Activated CD4-positive, alpha-beta T cell treated with anti-CD3 and anti-CD28 coated beads, Interleukin-2, amount 10 ng/mL, durations not matched to agents 24 days and 14 days (primary cell): ENCODE data around the gene RELT. TPM values are rescaled to one million over a fixed set of nuclear protein-coding genes. Genes with fewer than 3 reads are reported as not detected.

Experiments
- DNase-seq: peaks from one replicate; pipeline ENCODE4 v3.0.0; 2022
- H3K27ac Mint-ChIP-seq: one replicate; pipeline ENCODE4 v1.8.0; 2022; ENCODE audit warnings: mild to moderate bottlenecking, mixed read lengths
- H3K27me3 Mint-ChIP-seq: one replicate; pipeline ENCODE4 v1.8.0; 2022; ENCODE audit warnings: mixed read lengths
- H3K36me3 Mint-ChIP-seq: one replicate; pipeline ENCODE4 v1.8.0; 2022; ENCODE audit warnings: low read depth, mild to moderate bottlenecking, mixed read lengths
- H3K4me1 Mint-ChIP-seq: one replicate; pipeline ENCODE4 v1.8.0; 2021; ENCODE audit warnings: mixed read lengths
- H3K4me3 Mint-ChIP-seq: one replicate; pipeline ENCODE4 v1.8.0; 2022; ENCODE audit warnings: mild to moderate bottlenecking, moderate library complexity, mixed read lengths
- H3K9me3 Mint-ChIP-seq: one replicate; pipeline ENCODE4 v1.8.0; 2021; ENCODE audit warnings: mixed read lengths
- intact Hi-C: fragments of 100-400 bp; cut with micrococcal nuclease; formaldehyde crosslinking; loops from one replicate; pipeline ENCODE4 v1.15.1; 2023
- total RNA-seq: library from RNA; stranded (reverse); gene quantifications from 2 replicates; pipeline ENCODE4 v1.2.3, GENCODE V29; 2022

RELT gene
- total RNA-seq, 1 donor from 2014 or later: 35.0 TPM

DNA sequence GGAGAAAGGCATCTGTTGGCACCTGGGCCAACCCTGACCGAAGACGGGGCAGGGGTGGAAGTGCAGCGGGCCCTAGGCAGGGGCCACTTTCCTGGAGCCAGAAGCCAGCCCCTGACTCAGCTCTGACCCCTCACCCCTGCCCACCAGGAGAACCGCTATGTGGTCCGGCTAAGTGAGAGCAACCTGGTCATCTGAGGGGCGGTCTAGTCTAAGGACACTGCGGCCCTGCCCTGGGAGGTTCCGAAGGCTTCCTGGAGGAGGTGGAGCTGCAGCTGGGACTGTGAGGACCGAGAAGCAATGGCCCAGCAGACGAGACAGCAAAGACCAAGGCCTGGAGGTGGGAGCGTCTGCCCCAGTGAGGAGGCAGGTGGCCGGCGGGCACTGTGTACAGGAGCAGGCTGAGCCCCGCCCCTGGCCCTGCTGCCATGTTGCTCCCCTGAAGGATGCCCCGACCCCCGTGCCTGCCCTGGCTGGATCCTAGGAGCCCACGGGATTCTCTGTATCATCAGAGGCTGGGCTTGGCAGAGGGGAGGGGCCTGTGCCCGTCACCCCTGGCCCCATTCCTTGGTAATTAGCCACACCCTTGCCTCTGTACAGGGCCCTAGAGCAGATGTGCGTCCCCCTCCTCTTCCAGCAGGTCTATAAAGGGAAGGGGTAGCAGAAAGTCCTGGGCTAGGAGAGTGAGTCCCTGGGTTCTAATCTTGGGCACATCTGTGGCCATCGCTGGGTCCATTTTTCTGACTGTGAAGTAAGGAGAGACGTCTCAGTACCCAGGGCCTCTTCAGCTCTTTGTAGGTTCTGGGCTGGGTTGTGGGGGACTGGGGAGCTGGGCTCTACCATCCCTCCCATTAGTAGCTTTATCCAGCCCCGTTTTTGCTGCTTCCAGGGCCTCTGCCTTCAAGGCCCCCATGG, 19.4 kb downstream of the RELT start:
- Mint-ChIP-seq H3K4me3 (no peak overlapping the region), H3K4me1 (no peaks in the 10 kb centered on the region), H3K36me3 (peaks cover 31% of the 10 kb centered on the region), H3K27ac (no peak overlapping the region), H3K9me3 (no peaks in the 10 kb centered on the region), H3K27me3 (no peaks in the 10 kb centered on the region)
- intact Hi-C loops: no loop called here
- DNase-seq: no peak

DNA sequence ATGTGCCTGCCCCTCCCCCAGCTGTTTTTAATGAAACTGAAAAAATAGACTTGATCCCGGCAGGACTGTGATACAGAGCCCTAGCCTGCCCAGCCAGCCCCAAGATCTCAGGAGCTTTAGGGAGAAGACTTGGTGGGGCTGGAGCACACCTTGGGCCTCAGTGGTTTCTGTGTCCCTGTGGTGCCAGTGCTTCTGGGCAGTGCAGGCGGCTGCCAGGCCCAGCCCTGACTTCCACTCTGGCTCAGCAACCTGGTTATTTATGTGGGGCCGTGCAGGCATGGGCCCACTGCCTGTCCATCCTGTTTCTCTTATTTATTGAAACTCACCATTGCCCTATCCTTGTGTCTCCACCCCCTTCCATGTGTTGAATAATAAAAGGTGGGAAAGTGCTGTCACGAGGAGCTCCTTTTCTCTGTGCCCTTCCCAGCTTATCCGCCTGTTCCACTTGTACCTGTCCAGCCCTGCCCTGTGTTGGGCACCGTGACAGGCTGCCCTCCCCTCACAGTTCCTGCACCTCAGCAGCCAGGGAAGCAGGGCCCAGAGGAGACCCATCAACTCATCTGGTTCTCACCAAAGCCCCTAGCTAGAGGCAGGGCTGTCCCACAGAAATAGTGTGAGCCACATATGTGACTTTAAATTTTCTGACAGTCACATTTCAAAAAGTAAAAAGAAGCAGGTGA, 20.2 kb downstream of the RELT start:
- DNase-seq: no peak
- H3K4me3 Mint-ChIP-seq: no peak overlapping the region
- no peak overlapping the region for H3K27ac Mint-ChIP-seq
- peaks cover 31% of the 10 kb centered on the region for H3K36me3 Mint-ChIP-seq
- H3K27me3 Mint-ChIP-seq: no peaks in the 10 kb centered on the region
- no peaks in the 10 kb centered on the region for H3K4me1 Mint-ChIP-seq
- intact Hi-C loops: no loop called here
- no peaks in the 10 kb centered on the region for H3K9me3 Mint-ChIP-seq

DNA sequence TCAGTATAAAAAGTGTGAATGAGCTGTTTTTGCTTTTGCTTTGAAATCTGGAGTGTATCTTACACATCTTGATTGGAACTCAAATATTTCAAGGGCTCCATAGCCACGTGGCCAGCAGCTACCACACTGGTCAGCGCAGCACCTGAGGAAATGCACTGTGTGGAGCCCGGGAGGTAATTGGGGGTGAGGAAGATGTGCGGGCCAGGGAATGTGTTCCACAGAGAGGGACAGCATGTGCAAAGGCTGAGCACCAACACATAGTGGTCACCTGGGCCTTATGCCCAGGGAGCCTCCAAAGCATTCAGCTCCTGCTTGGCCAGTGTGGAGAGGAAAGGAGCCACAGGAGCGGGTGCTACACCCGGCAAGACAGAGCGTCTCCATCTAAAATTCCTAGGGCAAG, 20.8 kb downstream of the RELT start:
- intact Hi-C loops: no loop called here
- no peak overlapping the region for H3K4me3 Mint-ChIP-seq
- no peaks in the 10 kb centered on the region for H3K9me3 Mint-ChIP-seq
- H3K4me1 Mint-ChIP-seq: no peaks in the 10 kb centered on the region
- no peak for DNase-seq
- H3K27ac Mint-ChIP-seq: peak overlapping the region; percentile 24
- H3K36me3 Mint-ChIP-seq: peaks cover 30% of the 10 kb centered on the region
- no peaks in the 10 kb centered on the region for H3K27me3 Mint-ChIP-seq

DNA sequence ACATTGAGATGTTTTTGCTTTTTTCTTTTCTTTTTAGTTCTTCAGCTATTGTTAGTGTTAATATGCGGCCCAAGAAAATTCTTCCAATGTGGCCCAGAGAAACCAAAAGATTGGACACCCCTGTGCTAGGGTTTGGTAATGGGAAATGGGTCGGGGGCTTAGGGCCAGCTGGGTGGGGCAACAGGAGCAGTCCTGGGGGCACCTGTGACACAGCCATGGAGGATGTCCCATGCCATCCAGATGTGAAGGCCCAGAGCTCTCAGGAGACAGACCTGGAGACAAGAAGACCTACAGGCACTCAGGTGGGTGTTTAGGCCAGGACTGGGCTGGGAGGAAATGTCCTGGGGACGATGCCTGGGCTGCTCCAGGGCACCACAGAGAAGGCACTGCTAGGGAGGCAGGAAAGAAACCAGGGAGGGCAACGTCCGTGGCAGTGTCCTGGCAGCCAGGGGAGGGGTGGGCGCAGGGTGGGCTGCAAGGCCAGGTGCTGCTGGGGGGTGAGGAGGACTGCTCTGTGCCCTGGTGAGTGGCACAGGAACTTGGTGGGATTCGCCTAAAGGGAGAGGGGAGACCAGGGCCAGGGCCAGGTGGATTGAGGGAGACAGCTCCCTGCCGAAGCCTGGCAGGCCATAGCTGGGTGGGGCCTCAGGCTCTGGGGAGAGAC, 21.4 kb downstream of the RELT start:
- no peak overlapping the region for H3K4me3 Mint-ChIP-seq
- H3K9me3 Mint-ChIP-seq: no peaks in the 10 kb centered on the region
- H3K27me3 Mint-ChIP-seq: no peaks in the 10 kb centered on the region
- intact Hi-C loops: no loop called here
- peaks cover 29% of the 10 kb centered on the region for H3K36me3 Mint-ChIP-seq
- H3K4me1 Mint-ChIP-seq: no peaks in the 10 kb centered on the region
- H3K27ac Mint-ChIP-seq: no peak overlapping the region
- DNase-seq: no peak

DNA sequence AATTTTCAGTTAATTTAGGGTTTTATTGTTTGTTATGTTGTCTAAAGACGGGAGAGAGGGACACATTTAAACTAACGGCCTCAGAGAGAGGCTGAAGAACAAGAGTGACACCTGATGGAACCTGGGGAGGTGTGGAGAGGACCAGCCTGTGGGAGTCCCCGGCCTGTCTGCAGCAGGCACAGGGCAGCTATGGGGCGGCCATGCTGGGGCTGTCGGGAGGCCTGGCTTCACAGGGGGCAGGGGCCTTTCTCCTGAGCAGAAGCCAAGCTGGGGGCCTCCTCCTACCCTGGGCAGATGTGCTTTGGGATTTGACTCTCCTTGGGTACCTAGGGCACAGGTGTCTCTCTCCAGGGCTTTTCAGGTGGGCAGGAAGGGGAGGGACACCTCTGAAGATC, 21.9 kb downstream of the RELT start:
- H3K27me3 Mint-ChIP-seq: no peaks in the 10 kb centered on the region
- H3K4me3 Mint-ChIP-seq: no peak overlapping the region
- no peak for DNase-seq
- intact Hi-C loops: no loop called here
- no peaks in the 10 kb centered on the region for H3K9me3 Mint-ChIP-seq
- H3K36me3 Mint-ChIP-seq: peaks cover 29% of the 10 kb centered on the region
- H3K4me1 Mint-ChIP-seq: no peaks in the 10 kb centered on the region
- H3K27ac Mint-ChIP-seq: no peak overlapping the region

DNA sequence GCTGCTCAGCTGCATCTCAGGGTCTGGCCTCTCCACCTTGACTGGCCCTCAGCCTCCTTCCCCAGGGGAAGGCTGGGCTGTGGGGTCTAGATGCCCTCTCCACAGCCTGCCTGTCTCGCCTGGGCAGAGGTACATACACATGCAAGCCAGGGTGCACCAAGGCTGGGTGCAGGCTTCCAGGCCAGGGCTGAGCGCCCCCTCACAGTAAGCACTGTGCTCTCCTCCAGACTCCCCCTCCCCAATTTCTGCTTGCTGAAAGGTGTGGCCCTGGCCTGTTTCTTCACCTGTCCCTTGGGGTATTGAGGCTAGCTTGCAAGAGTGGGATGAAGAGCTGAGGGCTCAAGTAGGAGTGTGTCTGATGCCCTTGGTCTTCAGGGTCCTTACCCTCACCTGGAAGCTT, 22.5 kb downstream of the RELT start:
- Mint-ChIP-seq H3K36me3 (peaks cover 27% of the 10 kb centered on the region), H3K27ac (no peak overlapping the region), H3K27me3 (no peaks in the 10 kb centered on the region), H3K4me1 (no peaks in the 10 kb centered on the region), H3K4me3 (no peak overlapping the region), H3K9me3 (no peaks in the 10 kb centered on the region)
- DNase-seq: peak; percentile 55
- intact Hi-C loops: no loop called here

DNA sequence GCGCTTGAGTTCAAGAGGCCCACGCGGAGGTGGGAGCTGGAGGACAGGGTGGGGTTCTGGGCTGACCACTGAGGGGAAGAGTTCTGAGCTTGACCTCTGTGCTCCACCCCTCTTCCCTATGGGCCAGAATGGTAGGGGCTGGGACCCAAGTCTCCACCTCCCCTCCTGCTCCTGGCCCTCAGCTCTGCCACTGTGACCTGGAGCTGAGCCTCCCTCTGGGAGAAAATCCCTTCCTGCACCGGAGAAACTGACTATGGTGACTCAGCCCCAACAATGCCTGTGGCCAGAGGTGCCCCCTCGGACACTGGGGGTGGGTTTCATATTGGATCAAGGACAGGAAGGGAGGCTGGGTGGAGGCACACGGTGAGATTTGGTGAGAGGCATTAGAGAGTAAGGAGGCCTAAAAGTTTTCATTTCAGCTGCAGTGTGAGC, 23.0 kb downstream of the RELT start:
- Mint-ChIP-seq H3K27me3 (no peaks in the 10 kb centered on the region), H3K36me3 (peaks cover 27% of the 10 kb centered on the region), H3K4me1 (no peaks in the 10 kb centered on the region), H3K27ac (no peak overlapping the region), H3K4me3 (no peak overlapping the region), H3K9me3 (no peaks in the 10 kb centered on the region)
- intact Hi-C loops: no loop called here
- DNase-seq: no peak

DNA sequence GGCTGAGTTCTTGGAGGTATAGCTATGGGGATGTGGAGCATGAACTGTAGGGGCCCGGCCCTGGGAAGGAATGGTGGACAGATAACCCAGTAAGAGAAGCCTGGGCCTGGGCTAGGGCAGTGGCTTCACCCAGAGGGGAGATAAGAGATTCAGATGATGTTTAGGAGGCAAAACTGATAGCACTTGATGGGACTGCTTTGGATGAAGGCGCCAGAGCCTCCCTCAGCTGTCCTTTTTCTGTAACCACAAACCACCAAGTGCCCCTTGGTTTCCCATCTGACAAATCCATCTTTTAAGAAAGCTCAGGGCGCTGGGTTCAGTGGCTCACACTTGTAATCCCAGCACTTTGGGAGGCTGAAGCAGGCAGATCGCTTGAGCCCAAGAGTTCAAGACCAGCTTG, 23.4 kb downstream of the RELT start:
- Mint-ChIP-seq H3K4me3 (no peak overlapping the region), H3K27me3 (no peaks in the 10 kb centered on the region), H3K27ac (peak overlapping the region; percentile 42), H3K36me3 (peaks cover 27% of the 10 kb centered on the region), H3K9me3 (no peaks in the 10 kb centered on the region), H3K4me1 (no peaks in the 10 kb centered on the region)
- intact Hi-C loops: no loop called here
- DNase-seq: no peak

DNA sequence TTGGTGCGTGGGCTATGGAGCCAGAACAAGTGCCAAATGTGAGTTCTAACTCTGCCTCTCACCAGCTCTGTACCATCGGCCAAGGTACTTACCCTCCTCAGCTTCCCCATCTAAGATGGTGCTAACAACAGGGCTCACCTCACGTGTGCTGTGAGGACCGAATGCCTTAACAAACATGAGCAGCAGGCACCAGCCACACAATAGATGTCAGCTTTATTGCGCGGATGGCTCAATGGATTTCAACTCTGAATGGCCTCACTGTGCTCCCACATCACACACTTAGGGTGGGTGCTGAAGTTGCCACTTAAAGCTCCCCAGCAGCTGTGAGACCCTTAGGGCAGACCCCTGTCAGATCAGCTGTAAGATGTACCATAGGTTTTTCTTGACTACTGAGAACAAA, 24.1 kb downstream of the RELT start:
- intact Hi-C loops: no loop called here

DNA sequence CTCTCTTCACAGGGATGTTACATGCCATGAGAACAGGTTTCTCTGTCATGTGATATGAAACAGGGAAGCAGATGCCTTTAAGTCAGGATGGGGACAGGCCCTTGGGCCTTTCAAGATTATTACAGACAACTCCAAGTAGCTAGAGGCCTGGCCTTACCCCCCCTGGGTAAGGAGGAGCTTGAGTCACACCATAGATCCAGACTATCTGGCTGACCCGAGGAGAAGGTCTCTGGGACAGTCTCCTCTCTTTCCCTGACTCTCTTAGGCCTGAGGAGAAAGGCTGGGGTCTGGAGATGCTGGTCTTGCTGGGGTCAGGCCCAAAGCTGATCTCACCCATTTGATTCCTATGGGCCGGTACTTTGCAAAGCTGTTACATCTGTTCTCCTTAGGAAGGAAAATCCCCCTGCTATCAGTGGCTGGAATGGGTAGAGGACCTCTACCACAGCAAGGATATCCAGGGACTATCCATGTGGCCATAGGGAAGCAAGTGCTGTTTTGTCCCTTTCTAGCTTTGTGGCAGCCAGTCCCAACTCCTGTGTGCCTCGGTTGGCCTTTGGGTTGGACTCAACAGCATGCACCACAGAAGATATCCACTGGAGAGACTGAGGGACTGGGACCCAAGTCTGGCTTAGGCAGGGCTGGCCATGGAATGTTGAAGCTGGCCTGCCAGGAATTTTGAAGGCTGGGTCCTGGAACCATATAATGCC, 25.2 kb downstream of the RELT start:
- intact Hi-C loops: no loop called here
- no peak overlapping the region for H3K27ac Mint-ChIP-seq
- H3K9me3 Mint-ChIP-seq: no peaks in the 10 kb centered on the region
- H3K4me3 Mint-ChIP-seq: no peak overlapping the region
- H3K36me3 Mint-ChIP-seq: peaks cover 19% of the 10 kb centered on the region
- no peaks in the 10 kb centered on the region for H3K4me1 Mint-ChIP-seq
- no peaks in the 10 kb centered on the region for H3K27me3 Mint-ChIP-seq
- DNase-seq: no peak

More for the DNA sequence above, 24.1 kb downstream of the RELT start:
- H3K4me1 Mint-ChIP-seq: no peaks in the 10 kb centered on the region
- H3K9me3 Mint-ChIP-seq: no peaks in the 10 kb centered on the region
- DNase-seq: no peak
- H3K36me3 Mint-ChIP-seq: peaks cover 23% of the 10 kb centered on the region
- no peak overlapping the region for H3K4me3 Mint-ChIP-seq
- H3K27ac Mint-ChIP-seq: no peak overlapping the region
- no peaks in the 10 kb centered on the region for H3K27me3 Mint-ChIP-seq

DNA sequence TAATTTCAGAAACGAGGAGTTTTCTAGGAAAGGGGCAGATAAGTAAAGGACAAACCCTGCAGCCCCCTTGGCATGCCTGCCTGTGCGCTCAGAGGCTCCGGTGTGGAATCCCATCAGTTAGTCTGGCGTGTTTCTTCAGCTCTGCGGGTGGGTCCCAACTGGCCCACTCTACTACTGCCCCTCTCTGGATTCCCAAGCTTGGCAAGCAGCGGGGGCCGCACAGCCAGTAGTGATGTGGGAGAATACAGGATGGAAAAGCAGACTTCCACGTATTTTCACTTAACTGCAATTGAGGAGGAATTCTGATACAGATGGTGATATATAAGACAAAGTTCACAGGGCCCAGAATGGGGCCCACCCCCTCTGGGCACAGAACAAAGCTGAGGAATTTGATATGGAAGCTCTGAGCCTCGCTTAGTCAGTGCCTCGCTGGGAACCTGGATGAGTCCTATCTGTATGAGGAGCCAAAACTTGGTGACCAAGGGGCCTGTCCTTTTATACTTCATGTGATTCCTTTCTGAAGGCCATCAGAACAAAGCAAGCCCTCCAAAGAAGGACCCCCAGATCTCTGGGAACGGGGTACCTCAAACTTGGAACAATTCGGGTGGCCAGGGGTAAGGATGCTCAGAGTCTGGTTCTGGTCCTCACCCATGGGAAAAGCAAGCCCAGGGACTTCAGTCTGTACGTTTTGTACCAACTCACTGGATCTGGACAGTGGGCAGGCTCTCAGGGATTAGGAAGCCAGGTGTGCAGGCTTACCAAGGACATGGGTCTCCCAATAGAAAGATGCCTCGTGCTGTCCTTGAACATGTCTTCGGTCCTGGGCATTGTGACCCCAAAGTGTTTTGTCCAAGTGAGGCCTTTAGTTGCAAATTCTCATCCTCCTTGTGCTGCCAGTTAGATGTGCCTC, 26.0 kb downstream of the RELT start:
- no peaks in the 10 kb centered on the region for H3K27me3 Mint-ChIP-seq
- DNase-seq: no peak
- H3K36me3 Mint-ChIP-seq: peaks cover 18% of the 10 kb centered on the region
- intact Hi-C loops: no loop called here
- no peaks in the 10 kb centered on the region for H3K4me1 Mint-ChIP-seq
- no peak overlapping the region for H3K4me3 Mint-ChIP-seq
- no peaks in the 10 kb centered on the region for H3K9me3 Mint-ChIP-seq
- no peak overlapping the region for H3K27ac Mint-ChIP-seq

DNA sequence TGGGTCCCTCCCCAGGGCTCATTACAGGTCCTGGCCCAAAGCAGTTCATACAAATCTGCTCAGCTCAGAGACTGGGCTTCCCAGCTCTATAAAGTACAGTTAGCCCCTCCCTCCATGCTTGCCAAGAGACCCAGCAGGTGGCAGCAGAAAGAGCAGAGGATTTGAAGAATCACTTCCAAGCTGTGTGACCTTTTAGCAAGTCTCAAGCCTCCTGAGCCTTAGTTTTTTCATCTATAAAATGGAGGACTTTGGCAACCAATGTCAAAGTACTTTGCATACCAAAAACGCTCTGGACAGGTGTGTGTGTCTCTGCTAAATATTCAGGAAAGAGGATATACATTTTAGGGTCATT, 26.6 kb downstream of the RELT start:
- Mint-ChIP-seq H3K4me3 (no peak overlapping the region), H3K9me3 (no peaks in the 10 kb centered on the region), H3K27ac (no peak overlapping the region), H3K36me3 (peaks cover 14% of the 10 kb centered on the region), H3K27me3 (no peaks in the 10 kb centered on the region), H3K4me1 (no peaks in the 10 kb centered on the region)
- DNase-seq: no peak
- intact Hi-C loops: no loop called here

DNA sequence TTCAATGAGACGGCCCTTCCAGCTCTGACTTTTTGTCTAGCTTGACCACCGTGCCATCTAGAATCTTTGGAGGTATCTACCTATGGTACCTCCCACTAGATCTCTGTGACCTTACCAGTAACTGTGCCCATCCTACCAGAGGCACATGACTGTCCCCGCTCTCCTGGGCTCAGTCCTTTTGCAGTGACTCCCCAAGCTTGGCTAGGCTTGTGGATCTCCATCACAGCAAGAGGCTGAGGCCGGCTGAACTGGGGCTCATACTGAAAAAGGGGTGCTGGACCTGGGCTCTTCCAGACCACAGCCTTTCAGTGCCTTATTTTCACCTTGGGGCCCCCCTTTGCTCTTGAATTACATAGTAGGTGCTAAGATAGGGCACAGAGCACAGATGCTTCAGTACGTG, 27.3 kb downstream of the RELT start:
- H3K27me3 Mint-ChIP-seq: no peaks in the 10 kb centered on the region
- H3K27ac Mint-ChIP-seq: no peak overlapping the region
- no peaks in the 10 kb centered on the region for H3K4me1 Mint-ChIP-seq
- H3K36me3 Mint-ChIP-seq: peaks cover 14% of the 10 kb centered on the region
- DNase-seq: no peak
- intact Hi-C loops: no loop called here
- H3K9me3 Mint-ChIP-seq: no peaks in the 10 kb centered on the region
- no peak overlapping the region for H3K4me3 Mint-ChIP-seq
